ENCODE results near the gene AADACL3.

GRCh38 chr1:12760256-12760795 is 44.4 kb downstream of the AADACL3 start:
- TF ChIP-seq EZH2 (IDR thresholded peaks at IDR 0.05) (no peak), CTCF (IDR thresholded peaks at IDR 0.05) (peak; percentile 55)

Measured in neural progenitor cell (in vitro differentiated cells).